Measurements from ENCODE around the gene FUT4.
"Not testable (repeated sequence)": the region's sequence is repeated elsewhere in the genome, so short reads cannot be mapped to it uniquely, and the experiment has no call there.

The FUT4 gene

DNA sequence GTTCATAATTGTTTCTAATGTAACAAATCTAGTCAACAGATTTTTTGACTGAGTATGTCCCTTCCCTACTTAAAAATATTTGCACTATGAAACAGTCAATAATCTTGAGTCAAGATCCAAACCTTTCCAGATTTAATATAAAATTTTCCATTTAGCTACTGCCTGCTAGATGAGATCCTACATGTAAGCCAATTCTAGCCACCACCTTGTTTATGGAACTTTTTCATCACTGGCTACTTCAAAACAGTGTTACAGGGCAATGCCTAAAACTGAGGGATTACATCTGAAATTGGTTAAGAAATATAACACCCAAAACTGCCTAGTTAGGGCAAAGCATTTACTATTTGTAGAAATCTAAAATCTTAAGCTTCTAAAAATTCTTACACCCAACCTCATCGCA, 10.5 kb upstream of the FUT4 start:
- no peak for DNase-seq (ENCODE audit: low read depth)

DNA sequence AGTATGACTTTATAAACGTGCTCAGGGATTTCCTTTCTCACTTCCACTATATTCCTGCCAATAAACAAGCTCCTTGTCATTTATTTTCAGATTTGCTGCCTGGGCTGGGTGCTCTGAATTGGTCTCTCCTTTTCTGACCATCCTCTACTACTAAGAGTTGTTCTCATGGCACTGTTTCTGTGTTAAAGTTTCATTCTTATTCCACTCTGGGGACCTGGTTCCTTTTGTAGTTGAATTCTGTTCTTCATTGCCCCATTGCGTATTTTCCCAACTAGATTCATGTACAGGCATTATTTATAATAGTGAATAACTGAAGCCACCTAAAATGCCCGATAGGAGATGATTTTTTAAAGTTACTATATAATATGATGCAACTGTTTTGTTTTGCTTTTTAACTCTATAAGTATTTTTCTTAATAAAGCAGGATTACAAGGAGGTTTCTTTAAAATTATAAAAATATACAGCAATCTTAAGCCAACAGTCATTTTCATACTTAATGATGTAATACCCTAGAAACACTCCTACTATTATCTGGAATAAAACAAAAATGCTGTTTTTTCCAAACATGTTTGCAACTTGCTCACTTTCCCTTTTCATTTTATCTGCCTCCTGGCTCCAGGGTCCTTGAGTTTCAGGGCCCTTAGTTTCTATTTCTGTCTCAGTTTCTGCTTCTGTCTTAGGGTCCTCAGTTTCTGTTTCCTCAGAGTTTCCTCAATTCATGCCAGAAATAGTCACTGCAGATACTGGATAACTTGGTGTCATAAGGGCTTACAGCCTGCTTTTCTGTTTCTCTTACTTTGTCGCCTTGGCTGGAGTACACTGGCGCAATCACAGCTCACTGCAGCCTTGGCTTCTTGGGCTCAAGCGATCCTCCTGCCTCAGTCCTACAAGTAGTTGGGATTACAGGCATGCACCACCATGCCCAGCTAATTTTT, 9.8 kb upstream of the FUT4 start:
- DNase-seq (ENCODE audit: low read depth), result no peak

DNA sequence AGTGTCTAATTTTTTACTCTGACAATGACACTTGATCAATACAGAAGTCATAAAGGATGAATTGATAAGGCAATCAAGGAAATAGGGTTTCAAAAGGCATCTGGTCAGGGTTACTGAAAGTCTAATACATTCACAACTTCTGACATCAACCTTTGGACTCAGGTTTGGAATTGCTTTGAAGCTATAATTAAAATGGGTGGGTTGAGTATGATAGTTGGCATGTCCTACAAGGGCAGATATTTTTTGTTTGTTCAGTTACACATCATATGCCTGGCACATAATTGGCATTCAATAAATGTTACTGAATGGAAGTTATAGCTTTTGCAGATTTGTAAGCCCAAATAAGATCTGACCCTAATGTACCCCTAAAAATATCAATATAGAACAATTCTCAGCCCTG, 7.3 kb upstream of the FUT4 start:
- DNase-seq (ENCODE audit: low read depth), result no peak

DNA sequence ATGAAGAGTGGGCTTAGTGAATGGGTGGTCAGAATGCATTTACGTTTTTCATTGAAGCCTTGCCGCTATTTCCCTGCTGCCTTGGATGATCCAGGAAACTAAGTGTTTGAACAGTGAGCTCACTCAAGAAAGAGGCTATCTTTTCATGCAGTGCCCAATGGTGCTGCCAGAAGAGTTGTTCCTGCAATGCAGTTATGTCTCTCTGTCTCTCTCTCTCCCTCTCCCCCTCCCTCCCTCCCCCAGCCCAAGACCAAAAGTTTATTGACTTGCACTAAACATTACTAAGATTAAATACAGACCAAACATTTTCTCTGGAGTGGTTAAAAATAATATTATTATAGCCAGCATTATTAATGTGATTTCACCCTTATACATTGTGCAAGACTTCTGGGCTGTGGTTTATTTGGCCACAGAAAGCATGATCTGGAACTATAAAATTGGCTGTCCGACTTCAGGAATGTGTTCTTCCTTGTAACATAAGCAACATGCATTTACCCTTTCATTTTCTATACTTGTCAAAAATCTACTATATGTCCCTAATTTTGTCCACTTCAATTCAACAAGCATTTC, 6.6 kb upstream of the FUT4 start:
- peak; percentile 6 for DNase-seq (ENCODE audit: low read depth)

DNA sequence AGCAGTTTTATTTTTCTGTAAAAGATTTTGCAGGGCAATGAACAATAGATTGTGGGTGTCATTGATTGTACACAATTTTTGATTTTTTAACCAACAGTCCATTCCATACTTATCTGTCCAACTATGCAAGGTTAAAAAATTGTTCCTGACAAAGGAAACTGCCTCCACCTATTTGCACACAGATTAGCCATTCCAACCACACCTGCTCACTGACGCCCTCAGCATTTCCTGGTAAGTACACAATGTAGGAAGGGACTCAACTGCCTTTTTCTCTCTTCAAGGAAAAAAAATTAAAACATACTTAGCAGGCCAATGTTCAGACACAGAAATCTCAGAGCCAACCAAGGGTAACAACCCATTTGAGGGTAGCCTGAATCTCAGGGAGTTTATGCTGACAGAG, 4.3 kb upstream of the FUT4 start:
- no peak for DNase-seq (ENCODE audit: low read depth)

DNA sequence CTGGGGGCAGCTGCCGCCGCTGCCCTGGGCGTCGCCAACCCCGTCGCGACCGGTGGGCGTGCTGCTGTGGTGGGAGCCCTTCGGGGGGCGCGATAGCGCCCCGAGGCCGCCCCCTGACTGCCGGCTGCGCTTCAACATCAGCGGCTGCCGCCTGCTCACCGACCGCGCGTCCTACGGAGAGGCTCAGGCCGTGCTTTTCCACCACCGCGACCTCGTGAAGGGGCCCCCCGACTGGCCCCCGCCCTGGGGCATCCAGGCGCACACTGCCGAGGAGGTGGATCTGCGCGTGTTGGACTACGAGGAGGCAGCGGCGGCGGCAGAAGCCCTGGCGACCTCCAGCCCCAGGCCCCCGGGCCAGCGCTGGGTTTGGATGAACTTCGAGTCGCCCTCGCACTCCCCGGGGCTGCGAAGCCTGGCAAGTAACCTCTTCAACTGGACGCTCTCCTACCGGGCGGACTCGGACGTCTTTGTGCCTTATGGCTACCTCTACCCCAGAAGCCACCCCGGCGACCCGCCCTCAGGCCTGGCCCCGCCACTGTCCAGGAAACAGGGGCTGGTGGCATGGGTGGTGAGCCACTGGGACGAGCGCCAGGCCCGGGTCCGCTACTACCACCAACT, 1.0 kb downstream of the FUT4 start:
- DNase-seq (ENCODE audit: low read depth), result peak; percentile 29

DNA sequence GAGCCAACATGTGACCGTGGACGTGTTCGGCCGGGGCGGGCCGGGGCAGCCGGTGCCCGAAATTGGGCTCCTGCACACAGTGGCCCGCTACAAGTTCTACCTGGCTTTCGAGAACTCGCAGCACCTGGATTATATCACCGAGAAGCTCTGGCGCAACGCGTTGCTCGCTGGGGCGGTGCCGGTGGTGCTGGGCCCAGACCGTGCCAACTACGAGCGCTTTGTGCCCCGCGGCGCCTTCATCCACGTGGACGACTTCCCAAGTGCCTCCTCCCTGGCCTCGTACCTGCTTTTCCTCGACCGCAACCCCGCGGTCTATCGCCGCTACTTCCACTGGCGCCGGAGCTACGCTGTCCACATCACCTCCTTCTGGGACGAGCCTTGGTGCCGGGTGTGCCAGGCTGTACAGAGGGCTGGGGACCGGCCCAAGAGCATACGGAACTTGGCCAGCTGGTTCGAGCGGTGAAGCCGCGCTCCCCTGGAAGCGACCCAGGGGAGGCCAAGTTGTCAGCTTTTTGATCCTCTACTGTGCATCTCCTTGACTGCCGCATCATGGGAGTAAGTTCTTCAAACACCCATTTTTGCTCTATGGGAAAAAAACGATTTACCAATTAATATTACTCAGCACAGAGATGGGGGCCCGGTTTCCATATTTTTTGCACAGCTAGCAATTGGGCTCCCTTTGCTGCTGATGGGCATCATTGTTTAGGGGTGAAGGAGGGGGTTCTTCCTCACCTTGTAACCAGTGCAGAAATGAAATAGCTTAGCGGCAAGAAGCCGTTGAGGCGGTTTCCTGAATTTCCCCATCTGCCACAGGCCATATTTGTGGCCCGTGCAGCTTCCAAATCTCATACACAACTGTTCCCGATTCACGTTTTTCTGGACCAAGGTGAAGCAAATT, 1.8 kb downstream of the FUT4 start:
- DNase-seq (ENCODE audit: low read depth), result no peak

DNA sequence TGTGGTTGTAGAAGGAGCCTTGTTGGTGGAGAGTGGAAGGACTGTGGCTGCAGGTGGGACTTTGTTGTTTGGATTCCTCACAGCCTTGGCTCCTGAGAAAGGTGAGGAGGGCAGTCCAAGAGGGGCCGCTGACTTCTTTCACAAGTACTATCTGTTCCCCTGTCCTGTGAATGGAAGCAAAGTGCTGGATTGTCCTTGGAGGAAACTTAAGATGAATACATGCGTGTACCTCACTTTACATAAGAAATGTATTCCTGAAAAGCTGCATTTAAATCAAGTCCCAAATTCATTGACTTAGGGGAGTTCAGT, 2.4 kb downstream of the FUT4 start:
- no peak for DNase-seq (ENCODE audit: low read depth)

DNA sequence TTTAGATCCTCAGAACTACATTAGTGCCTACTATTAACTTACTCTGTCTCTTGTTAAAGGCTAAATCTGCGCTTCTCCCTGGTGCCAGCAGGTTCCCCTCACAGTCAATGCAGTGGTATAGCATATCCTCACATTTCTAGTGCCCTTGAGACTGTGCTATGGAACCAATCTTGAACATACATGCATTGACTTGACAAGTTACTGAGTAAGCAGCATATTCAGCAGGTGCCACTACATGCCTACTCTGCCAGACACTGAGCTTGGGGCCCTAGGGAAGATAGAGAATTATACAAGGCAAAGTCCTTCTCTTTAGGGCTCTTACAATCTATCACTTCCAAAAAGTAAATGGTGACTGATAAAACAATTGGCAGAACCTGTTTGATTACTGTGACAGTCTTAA, 3.2 kb downstream of the FUT4 start:
- no peak for DNase-seq (ENCODE audit: low read depth)

DNA sequence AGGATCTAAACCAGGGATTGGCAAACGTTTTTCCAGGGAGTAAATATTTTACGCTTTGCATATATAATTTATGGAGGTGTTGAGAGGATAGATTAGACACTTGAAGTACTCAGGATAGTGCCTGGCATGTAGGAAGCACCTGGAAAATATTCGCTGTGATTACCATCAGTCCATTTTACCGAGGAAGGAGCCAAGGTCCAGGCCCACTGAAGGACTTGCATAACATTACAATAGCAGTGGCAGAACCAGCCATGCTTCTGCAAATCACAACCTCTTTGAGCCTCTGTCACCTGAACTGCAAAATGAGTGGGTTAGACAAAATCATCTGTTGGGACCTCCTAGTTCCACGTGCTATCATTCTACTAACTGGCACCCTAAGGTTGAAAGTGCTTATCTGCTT, 5.4 kb downstream of the FUT4 start:
- DNase-seq (ENCODE audit: low read depth), result no peak

DNA sequence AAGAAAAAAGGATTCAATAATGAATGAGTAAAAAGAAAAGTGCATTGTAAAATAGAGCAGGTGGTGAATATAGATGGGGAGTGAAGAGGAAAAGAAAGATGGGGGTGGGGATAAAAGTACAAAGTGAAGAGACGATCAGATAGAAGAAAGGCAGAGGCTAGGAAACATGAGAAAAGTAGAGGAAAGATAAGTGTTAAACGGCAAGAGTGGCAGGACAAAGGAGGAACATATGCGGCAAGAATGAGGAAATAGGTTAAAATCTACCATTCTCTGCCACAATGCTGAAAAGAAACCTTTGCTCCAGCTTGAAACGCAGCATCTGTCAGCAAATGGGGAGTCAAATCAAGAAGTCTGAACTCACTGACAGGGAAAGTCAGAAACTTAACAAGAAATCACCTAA, 6.8 kb downstream of the FUT4 start:
- no peak for DNase-seq (ENCODE audit: low read depth)

DNA sequence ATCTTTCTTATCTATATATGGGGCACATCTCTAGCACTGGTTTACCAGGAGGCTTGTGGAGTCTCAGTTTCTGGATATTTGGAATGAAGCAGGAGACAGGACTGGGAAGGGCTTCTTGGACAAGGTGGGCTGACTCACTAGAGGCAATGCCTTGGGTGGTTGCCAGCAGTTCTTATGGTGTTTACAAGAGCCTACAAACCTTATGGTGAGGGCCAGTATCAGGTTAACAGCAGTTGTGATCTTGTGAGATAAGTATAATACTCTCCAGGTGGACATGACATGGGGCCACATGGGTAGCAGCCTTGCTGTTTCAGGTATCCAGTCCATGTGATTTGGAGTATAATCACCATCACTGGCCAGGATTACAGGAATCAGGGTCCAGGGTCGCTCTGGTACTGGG, 10.2 kb downstream of the FUT4 start:
- peak; percentile 77 for DNase-seq (ENCODE audit: low read depth)

DNA sequence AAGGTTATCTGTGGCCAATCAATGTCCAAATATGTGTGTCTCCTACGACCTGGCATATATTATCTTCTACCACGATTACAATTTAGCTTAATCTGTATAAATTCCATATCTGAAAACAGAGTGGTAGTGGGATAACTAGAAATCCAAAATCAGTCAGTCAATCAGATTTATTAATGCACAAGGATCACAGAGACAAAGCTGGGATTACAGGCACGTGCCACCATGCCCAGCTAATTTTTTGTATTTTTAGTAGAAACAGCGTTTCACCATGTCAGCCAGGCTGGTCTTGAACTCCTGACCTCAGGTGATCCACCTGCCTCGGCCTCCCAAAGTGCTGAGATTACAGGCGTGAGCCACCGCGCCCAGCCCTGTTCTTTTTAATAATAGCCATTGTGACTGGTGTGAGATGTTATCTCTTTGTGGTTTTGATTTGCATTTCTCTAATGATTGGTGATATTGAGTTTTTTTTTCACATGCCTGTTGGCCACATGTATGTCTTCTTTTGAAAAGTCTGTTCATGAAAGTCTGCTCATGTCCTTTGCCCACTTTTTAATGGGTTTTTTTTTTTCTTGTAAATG, 12.1 kb downstream of the FUT4 start:
- not testable (repeated sequence) for DNase-seq (ENCODE audit: low read depth)

DNA sequence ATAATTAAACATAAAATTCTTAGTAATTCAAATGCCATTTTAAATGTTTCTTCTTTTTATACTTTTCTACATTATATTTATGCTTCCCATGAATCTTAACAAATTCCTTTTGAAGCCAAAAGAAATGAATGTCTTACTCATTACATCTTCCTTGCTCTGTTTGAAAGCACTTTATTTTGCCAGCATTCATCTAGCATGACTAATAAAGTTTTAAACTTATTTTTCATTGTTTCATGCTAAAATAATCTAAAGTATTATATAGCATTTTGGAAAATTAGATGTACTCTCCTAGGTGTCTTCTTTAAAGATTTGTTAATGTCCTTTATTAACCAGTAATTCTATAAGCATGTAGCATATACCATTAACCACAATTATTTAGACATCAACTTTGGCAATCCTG, 13.7 kb downstream of the FUT4 start:
- peak; percentile 40 for DNase-seq (ENCODE audit: low read depth)

DNA sequence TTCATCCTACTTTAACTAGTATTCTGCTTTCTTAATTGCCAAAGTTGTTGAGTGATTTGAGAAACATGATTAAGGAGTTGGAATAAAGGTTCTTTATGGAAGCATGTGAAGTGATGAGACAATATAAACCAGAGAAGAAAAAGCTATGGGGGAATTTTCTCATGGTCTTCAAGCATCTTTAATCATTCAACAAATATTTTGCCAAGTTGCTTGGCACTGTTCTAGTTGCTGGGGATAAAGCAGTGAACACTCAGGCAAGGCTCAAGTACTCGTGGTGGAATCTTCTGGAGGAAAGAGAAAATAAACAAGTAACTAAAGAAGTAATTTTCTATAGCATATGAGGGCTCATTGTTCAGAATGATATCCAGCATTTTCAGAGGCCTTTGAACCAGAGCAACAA, 14.3 kb downstream of the FUT4 start:
- DNase-seq (ENCODE audit: low read depth), result no peak

DNA sequence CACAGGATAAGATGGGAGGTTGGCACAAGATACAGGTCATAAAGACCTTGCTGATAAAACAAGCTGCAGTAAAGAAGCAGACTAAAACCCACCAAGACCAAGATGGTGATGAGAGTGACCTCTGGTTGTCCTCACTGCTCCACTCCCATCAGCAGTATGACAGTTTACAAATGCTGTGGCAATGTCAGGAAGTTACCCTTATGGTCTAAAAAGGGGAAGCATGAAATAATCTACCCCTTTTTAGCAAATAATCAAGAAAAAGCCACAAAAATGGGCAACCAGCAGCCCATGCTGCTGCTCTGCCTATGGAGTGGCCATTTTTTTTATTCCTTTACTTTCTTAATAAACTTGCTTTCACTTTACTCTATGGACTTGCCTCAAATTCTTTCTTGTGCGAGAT, 14.7 kb downstream of the FUT4 start:
- DNase-seq (ENCODE audit: low read depth), result no peak

DNA sequence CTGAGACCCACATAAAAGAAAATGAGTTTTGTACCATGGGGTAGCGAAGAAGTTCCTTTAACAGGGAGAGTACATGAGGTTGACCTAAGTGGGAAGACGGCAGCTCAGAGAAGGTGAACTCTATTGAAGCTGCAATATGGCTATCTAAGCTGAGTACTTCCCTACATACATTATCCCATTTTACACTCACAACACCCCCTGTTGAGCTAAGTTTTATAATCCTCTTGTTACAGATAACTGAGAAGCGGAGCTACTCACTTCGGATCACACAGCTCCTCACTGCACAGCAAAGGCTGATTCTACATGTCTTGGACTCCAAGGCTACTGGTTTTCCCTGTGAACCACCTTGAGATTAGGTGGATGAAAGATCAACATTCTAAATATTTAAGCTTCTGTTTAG, 15.2 kb downstream of the FUT4 start:
- no peak for DNase-seq (ENCODE audit: low read depth)

DNA sequence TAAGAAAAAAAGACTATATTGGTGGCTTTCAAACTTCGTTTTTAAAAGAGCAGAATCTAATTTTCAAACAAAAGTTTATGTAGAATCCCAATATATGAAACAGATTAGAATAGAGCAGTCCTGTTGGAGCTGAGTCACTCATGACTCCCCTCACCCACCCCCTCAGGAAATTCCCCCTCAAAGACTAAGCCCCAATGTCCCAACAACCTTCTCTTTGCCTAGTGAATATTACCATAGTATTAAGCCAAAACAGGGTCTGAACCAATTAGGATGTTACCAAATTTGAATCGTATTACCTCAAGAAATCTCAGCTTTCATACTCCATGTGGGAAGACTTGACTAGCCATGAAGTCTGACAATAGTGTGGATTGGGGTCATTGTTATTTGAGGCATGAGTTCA, 15.6 kb downstream of the FUT4 start:
- DNase-seq (ENCODE audit: low read depth), result no peak

DNA sequence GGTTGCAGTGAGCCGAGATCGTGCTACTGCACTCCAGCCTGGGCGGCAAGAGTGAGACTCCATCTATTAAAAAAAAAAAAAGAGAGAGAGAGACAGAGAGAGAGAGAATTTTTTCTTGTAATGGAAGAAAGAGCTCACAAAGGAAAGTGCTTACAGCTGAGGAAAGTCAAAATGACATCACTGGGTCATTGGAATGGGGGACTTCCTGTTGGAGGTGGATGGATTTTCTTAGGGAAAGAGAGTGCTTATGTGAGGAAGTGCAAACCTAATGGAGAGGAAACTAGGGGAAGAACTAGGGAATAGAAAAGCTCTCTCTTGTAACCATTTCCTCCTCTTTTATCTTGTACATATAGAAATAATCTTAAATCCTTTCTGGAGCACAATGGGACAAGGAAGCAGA, 17.1 kb downstream of the FUT4 start:
- DNase-seq (ENCODE audit: low read depth), result no peak

DNA sequence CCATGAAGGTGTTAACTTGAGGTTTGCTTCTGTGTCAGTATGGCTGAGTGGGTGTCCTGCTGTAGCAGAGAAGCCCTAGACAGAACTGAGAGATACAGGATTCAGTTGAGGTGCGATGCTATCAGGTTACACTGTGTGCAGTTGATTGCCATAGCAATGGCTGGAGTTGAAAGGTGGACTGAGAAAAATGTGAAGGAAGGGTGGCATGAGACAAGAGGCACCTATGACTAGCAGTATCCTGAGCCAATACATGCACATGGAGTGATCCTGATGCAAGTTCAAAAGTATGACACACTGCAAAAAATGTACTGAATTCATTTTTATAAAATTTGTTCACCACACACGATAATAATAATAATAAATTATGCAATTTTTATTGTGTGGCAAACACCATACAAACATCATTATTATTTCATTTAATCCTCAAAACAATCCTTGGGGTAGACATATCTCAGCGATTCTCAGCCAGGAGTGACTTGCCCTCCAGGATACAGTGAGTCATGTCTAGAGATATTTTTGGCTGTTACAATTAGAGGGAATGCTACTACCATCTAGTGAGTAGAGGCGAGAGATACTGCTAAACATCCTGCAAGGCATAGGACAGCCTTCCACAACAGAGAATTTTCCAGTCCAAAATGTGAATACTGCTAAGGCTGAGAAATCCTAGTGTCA, 19.6 kb downstream of the FUT4 start:
- DNase-seq (ENCODE audit: low read depth), result peak; percentile 73

DNA sequence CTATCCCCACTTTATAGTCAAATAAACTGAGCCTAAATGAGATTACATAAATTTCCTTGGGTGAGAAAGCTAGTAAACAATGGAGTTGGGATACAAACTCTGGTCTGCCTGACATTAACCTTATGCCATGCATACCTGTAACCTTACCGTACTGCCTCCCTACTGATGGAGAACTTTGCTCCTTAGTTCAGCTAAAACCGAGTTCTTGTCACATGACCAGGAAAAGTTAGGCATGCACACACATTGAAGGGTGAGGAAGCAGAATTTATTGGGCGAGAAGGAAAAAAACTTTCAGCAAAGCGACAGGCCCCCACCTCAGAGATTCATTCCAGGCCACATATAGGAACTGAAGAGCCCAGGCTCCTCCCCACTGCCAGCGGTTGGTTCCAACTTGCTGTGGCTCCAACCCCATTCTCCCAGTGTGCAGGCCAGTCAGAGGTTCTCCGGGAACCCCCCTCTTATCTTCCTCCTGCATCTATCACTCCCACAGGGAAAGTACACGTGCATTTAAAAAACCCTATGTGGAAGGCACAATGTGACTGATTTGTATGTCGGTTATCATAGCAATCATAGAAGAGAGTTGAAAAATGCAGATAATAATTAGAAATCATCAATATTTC, 20.2 kb downstream of the FUT4 start:
- no peak for DNase-seq (ENCODE audit: low read depth)

All from ELR (cell line).